ENCODE results near the gene FAM200A. TPM values are rescaled to one million over a fixed set of nuclear protein-coding genes. Genes with fewer than 3 reads are reported as not detected.
A peak's percentile ranks its signal among the peaks of the same experiment; 100 is the strongest.

FAM200A gene
- total RNA-seq, 4 donors from 2014 or later: 2.1 to 3.8 (median 3.3) TPM

- Histone ChIP-seq H3K27ac (replicated peaks in 1 of 4) (peak overlapping the region; percentile 91 to 96 (median 94)), H3K9me3 (peaks cover 0 to 12% (median 7%) of the 10 kb centered on the region in 4 donors), H3K4me3 (peak overlapping the region; percentile 68 to 95 (median 80)), H3K36me3 (peaks cover 20 to 42% (median 38%) of the 10 kb centered on the region in 4 donors), H3K27me3 (no peaks in the 10 kb centered on the region), H3K4me1 (peaks cover 30 to 52% (median 39%) of the 10 kb centered on the region in 4 donors)
- intact Hi-C loops (cut with DNase I): loop anchor here (2.0 kb wide), 1 partner anchor 27 kb away; the partner anchor contains the start of gene ZNF789
- DNase-seq (ENCODE audit: extremely low spot score): no peak
- WGBS: under 1% methylated on average over 14 of the region's 14 CpGs
- TF ChIP-seq CTCF (IDR thresholded peaks at IDR 0.05) (no peak), POLR2A (IDR thresholded peaks at IDR 0.05; ENCODE audit: low read depth) (no peak), POLR2AphosphoS5 (IDR thresholded peaks at IDR 0.05) (no peak), EP300 (IDR thresholded peaks at IDR 0.05) (no peak)
These were observed 52.6 kb downstream of the FAM200A start for GRCh38 chr7:99499371-99499720.

- intact Hi-C loops (cut with DNase I): loop anchor here (2.0 kb wide), 1 partner anchor 26 kb away; the partner anchor contains the start of gene ZNF789
- 73% methylated on average over 11 of the region's 11 CpGs for whole genome bisulfite sequencing
These were observed 53.4 kb downstream of the FAM200A start for GRCh38 chr7:99498546-99498944.

GRCh38 chr7:99497766-99498545, 54.0 kb downstream of the FAM200A start:
- TF ChIP-seq EP300 (IDR thresholded peaks at IDR 0.05) (no peak), POLR2A (IDR thresholded peaks at IDR 0.05; ENCODE audit: low read depth) (no peak), POLR2AphosphoS5 (IDR thresholded peaks at IDR 0.05) (no peak), CTCF (IDR thresholded peaks at IDR 0.05) (no peak)
- WGBS: 81% methylated on average over 6 of the region's 6 CpGs
- no peak for DNase-seq (ENCODE audit: extremely low spot score)
- no peak overlapping the region for H3K27ac ChIP-seq (replicated peaks in 1 of 4)
- peaks cover 26 to 44% (median 33%) of the 10 kb centered on the region in 4 donors for H3K4me1 ChIP-seq
- H3K9me3 ChIP-seq: peaks cover 6 to 25% (median 20%) of the 10 kb centered on the region in 4 donors
- H3K4me3 ChIP-seq: peak overlapping the region; percentile 68 to 95 (median 80)
- intact Hi-C loops (cut with DNase I): loop anchor here (2.0 kb wide), 1 partner anchor 25 kb away; the partner anchor contains the start of gene ZNF789
- peaks cover 33 to 56% (median 52%) of the 10 kb centered on the region in 4 donors for H3K36me3 ChIP-seq
- no peaks in the 10 kb centered on the region for H3K27me3 ChIP-seq

More at GRCh38 chr7:99498546-99498944, 53.4 kb downstream of the FAM200A start:
- peaks cover 28 to 50% (median 46%) of the 10 kb centered on the region in 4 donors for H3K36me3 ChIP-seq
- DNase-seq (ENCODE audit: extremely low spot score): no peak
- TF ChIP-seq POLR2AphosphoS5 (IDR thresholded peaks at IDR 0.05): no peak
- no peak for TF ChIP-seq CTCF (IDR thresholded peaks at IDR 0.05)
- no peak for TF ChIP-seq POLR2A (IDR thresholded peaks at IDR 0.05; ENCODE audit: low read depth)
- no peak for TF ChIP-seq EP300 (IDR thresholded peaks at IDR 0.05)
- H3K9me3 ChIP-seq: peaks cover 5 to 20% (median 15%) of the 10 kb centered on the region in 4 donors
- H3K27ac ChIP-seq (replicated peaks in 1 of 4): no peak overlapping the region
- H3K27me3 ChIP-seq: no peaks in the 10 kb centered on the region
- peaks cover 26 to 44% (median 33%) of the 10 kb centered on the region in 4 donors for H3K4me1 ChIP-seq
- H3K4me3 ChIP-seq: peak overlapping the region; percentile 68 to 95 (median 80)

Other genes with a start within 250 kb of the FAM200A start
- 100 to 1,000 TPM in 2 of 4 donors, 10 to 100 TPM in 2; 83.1 to 105 (median 99.8) TPM for gene ARPC1A, start 226.2 kb downstream of the FAM200A start, total RNA-seq
- gene ARPC1B, start 177.4 kb downstream of the FAM200A start, total RNA-seq: 100 to 1,000 TPM; 101 to 153 (median 134) TPM
- 100 to 1,000 TPM in 2 of 4 donors, 10 to 100 TPM in 2; 85.9 to 116 (median 99.9) TPM for gene PDAP1, start 143.5 kb downstream of the FAM200A start, total RNA-seq
- gene BUD31, start 143.1 kb downstream of the FAM200A start, total RNA-seq: 10 to 100 TPM; 61.8 to 82.0 (median 66.2) TPM
- gene PTCD1, start 113.3 kb downstream of the FAM200A start, total RNA-seq: 10 to 100 TPM in 1 of 4 donors, 1 to 10 TPM in 3; 5.3 to 10.2 (median 7.6) TPM
- 10 to 100 TPM; 19.1 to 25.3 (median 20.8) TPM for gene CPSF4, start 113.2 kb downstream of the FAM200A start, total RNA-seq
- 100 to 1,000 TPM; 487 to 697 (median 507) TPM for gene ATP5MF, start 85.9 kb downstream of the FAM200A start, total RNA-seq
- 1 to 10 TPM; 2.5 to 6.2 (median 3.0) TPM for gene ZNF789, start 79.2 kb downstream of the FAM200A start, total RNA-seq
- gene ZNF394, start 51.8 kb downstream of the FAM200A start, total RNA-seq: 10 to 100 TPM; 26.6 to 37.9 (median 32.7) TPM
- gene ZKSCAN5, start 47.5 kb downstream of the FAM200A start, total RNA-seq: 10 to 100 TPM in 2 of 4 donors, 1 to 10 TPM in 2; 9.6 to 11.2 (median 10.5) TPM
- gene ZNF655, start 6.5 kb upstream of the FAM200A start, total RNA-seq: 100 to 1,000 TPM in 3 of 4 donors, 10 to 100 TPM in 1; 92.3 to 140 (median 112) TPM
- gene TMEM225B, start 46.2 kb upstream of the FAM200A start, total RNA-seq: under 1 TPM in 2 of 4 donors, not detected in 2; 0.32 to 0.57 TPM
- gene ZSCAN25, start 64.8 kb upstream of the FAM200A start, total RNA-seq: 10 to 100 TPM; 12.1 to 17.1 (median 14.2) TPM
- 1 to 10 TPM in 3 of 4 donors, under 1 TPM in 1; 0.91 to 4.6 (median 2.3) TPM for gene CYP3A5, start 127.9 kb upstream of the FAM200A start, total RNA-seq
- gene CYP3A7, start 183.1 kb upstream of the FAM200A start, total RNA-seq: under 1 TPM in 2 of 4 donors, not detected in 2; 0.26 to 0.34 TPM
- not detected for gene CYP3A4, start 232.1 kb upstream of the FAM200A start, total RNA-seq